HG03060 (cell line): ENCODE results near the gene PSME3IP1.
"Not testable (repeated sequence)": the region's sequence is repeated elsewhere in the genome, so short reads cannot be mapped to it uniquely, and the experiment has no call there.

Source experiments
- ATAC-seq: cut with Tn5 transposase; IDR thresholded peaks from one replicate; pipeline ENCODE4 v1.9.1; 2021; ENCODE audit warnings: low read depth, moderate number of reproducible peaks; ENCODE audit not compliant: unreplicated experiment

Gene PSME3IP1

GRCh38 chr16:57185945-57186871 is at the start of gene PSME3IP1, which contains the start of gene RSPRY1:
Gene PSME3IP1 (minus strand): TSS chr16:57186039. CDS start chr16:57173854, 12,185 bp downstream.
Gene RSPRY1 (plus strand): TSS chr16:57186329. CDS start chr16:57204659, 18,330 bp downstream.
- ATAC-seq, result peak; percentile 79

- ATAC-seq, result no peak
Measured at GRCh38 chr16:57235128-57236021, 49.5 kb upstream of the PSME3IP1 start.

- ATAC-seq, result no peak
Measured at GRCh38 chr16:57234707-57235092, 48.9 kb upstream of the PSME3IP1 start.

GRCh38 chr16:57233944-57234706 is 48.3 kb upstream of the PSME3IP1 start:
- no peak for ATAC-seq

- ATAC-seq, result no peak
Measured at GRCh38 chr16:57231821-57232350, 46.0 kb upstream of the PSME3IP1 start.

GRCh38 chr16:57229079-57229478 is 43.2 kb upstream of the PSME3IP1 start:
- no peak for ATAC-seq

- ATAC-seq, result no peak
Measured at GRCh38 chr16:57226701-57227621, 41.1 kb upstream of the PSME3IP1 start.

- ATAC-seq, result no peak
Measured at GRCh38 chr16:57225978-57226377, 40.1 kb upstream of the PSME3IP1 start.

GRCh38 chr16:57224651-57225335 is 39.0 kb upstream of the PSME3IP1 start:
- no peak for ATAC-seq

GRCh38 chr16:57223057-57223456 is 37.2 kb upstream of the PSME3IP1 start:
- ATAC-seq, result no peak

- ATAC-seq, result no peak
Measured at GRCh38 chr16:57216968-57217367, 31.1 kb upstream of the PSME3IP1 start.

- ATAC-seq, result no peak
Measured at GRCh38 chr16:57213462-57213861, 27.6 kb upstream of the PSME3IP1 start.

- ATAC-seq, result no peak
Measured at GRCh38 chr16:57209780-57210179, 23.9 kb upstream of the PSME3IP1 start.

- ATAC-seq, result no peak
Measured at GRCh38 chr16:57208926-57209325, 23.1 kb upstream of the PSME3IP1 start.

- ATAC-seq, result no peak
Measured at GRCh38 chr16:57204675-57205074, 18.8 kb upstream of the PSME3IP1 start.

GRCh38 chr16:57203451-57203850 is 17.6 kb upstream of the PSME3IP1 start:
- ATAC-seq, result no peak

GRCh38 chr16:57202095-57202886 is 16.5 kb upstream of the PSME3IP1 start:
- ATAC-seq, result no peak

GRCh38 chr16:57200926-57201325 is 15.1 kb upstream of the PSME3IP1 start:
- not testable (repeated sequence) for ATAC-seq
